Thoracic aorta (tissue), 2 donors: ENCODE measurements around the gene PRUNE2. TPM values are rescaled to one million over a fixed set of nuclear protein-coding genes. Genes with fewer than 3 reads are reported as not detected.

Experiments used
- ATAC-seq: fragments of 150-250 bp; one replicate; pipeline ENCODE4 v1.8.0; 2017; ENCODE audit warnings: low read depth; ENCODE audit not compliant: insufficient number of reproducible peaks, low FRiP score
- DNase-seq: peaks from one replicate; pipeline ENCODE4 v3.0.0-alpha.2; 2020; ENCODE audit warnings: low spot score
- H3K27ac ChIP-seq, 2 donors: fragments of 200-600 bp; sonication (generic); 1 replicate in 1 of 2; 2 replicates in 1 of 2; pipeline ENCODE4 v1.5.1; 2016; ENCODE audit warnings: mild to moderate bottlenecking in 2 of 2, moderate library complexity in 2 of 2
- H3K27me3 ChIP-seq: fragments of 200-600 bp; sonication (generic); replicated peaks from 2 replicates; pipeline ENCODE4 v1.6.0; 2016; ENCODE audit warnings: mild to moderate bottlenecking; ENCODE audit not compliant: insufficient read depth
- H3K36me3 ChIP-seq: fragments of 200-600 bp; sonication (generic); one replicate; pipeline ENCODE4 v1.5.1; 2016
- H3K4me1 ChIP-seq, 2 donors: fragments of 200-600 bp; sonication (generic); 1 replicate in 1 of 2; 2 replicates in 1 of 2; pipeline versions ENCODE4 v1.5.1 to v1.6.0; 2016; ENCODE audit warnings: low read depth in 2 of 2, mild to moderate bottlenecking in 1 of 2; ENCODE audit not compliant: control insufficient read depth in 1 of 2
- H3K4me3 ChIP-seq: fragments of 200-600 bp; sonication (generic); 2 replicates; pipeline ENCODE4 v1.5.1; 2016; ENCODE audit warnings: mild to moderate bottlenecking
- H3K9me3 ChIP-seq: fragments of 200-600 bp; sonication (generic); 2 replicates; pipeline ENCODE4 v1.5.1; 2016
- CTCF ChIP-seq: fragments of 200-600 bp; sonication (generic); IDR thresholded peaks from one replicate; pipeline ENCODE4 v1.5.1; 2019; ENCODE audit warnings: antibody characterized with exemption
- total RNA-seq, 2 donors: library from RNA; depleted of rRNA; stranded (reverse); fragments of >200 nt; gene quantifications; one replicate each; pipeline versions ENCODE4 v1.1.0 to v1.2.3, GENCODE V29; 2016

PRUNE2 gene
- total RNA-seq, 2 donors from 2014 or later: 360 to 420 TPM

- no peak for ATAC-seq
- H3K27ac ChIP-seq: no peak overlapping the region
- peaks cover 0 to 14% of the 10 kb centered on the region in 2 donors for H3K4me1 ChIP-seq
These were observed 271.4 kb downstream of the PRUNE2 start for GRCh38 chr9:76634356-76635054.

GRCh38 chr9:76630916-76631315, 275.0 kb downstream of the PRUNE2 start:
- no peak overlapping the region for H3K27ac ChIP-seq
- no peaks in the 10 kb centered on the region for H3K27me3 ChIP-seq
- DNase-seq (no peak), ATAC-seq (no peak)
- peaks cover 40% of the 10 kb centered on the region for H3K36me3 ChIP-seq
- no peaks in the 10 kb centered on the region for H3K9me3 ChIP-seq
- H3K4me3 ChIP-seq: no peak overlapping the region
- no peak for TF ChIP-seq CTCF
- peaks cover 0 to 10% of the 10 kb centered on the region in 2 donors for H3K4me1 ChIP-seq

More at GRCh38 chr9:76634356-76635054, 271.4 kb downstream of the PRUNE2 start:
- Histone ChIP-seq H3K4me3 (no peak overlapping the region), H3K9me3 (no peaks in the 10 kb centered on the region), H3K36me3 (peaks cover 34% of the 10 kb centered on the region), H3K27me3 (no peaks in the 10 kb centered on the region)
- no peak for TF ChIP-seq CTCF
- no peak for DNase-seq

- H3K4me3 ChIP-seq: no peak overlapping the region
- peaks cover 0 to 3% of the 10 kb centered on the region in 2 donors for H3K4me1 ChIP-seq
- H3K36me3 ChIP-seq: peaks cover 38% of the 10 kb centered on the region
- no peaks in the 10 kb centered on the region for H3K9me3 ChIP-seq
- no peak overlapping the region for H3K27ac ChIP-seq
- no peak for DNase-seq
- no peak for ATAC-seq
- H3K27me3 ChIP-seq: no peaks in the 10 kb centered on the region
- TF ChIP-seq CTCF: no peak
These were observed 276.5 kb downstream of the PRUNE2 start for GRCh38 chr9:76629205-76629990.

GRCh38 chr9:76628155-76628554, 277.8 kb downstream of the PRUNE2 start:
- Histone ChIP-seq H3K9me3 (no peaks in the 10 kb centered on the region), H3K27ac (no peak overlapping the region), H3K4me3 (no peak overlapping the region), H3K36me3 (peaks cover 41% of the 10 kb centered on the region), H3K27me3 (no peaks in the 10 kb centered on the region), H3K4me1 (no peaks in the 10 kb centered on the region)
- ATAC-seq (no peak), DNase-seq (no peak)
- no peak for TF ChIP-seq CTCF

- no peak for TF ChIP-seq CTCF
These were observed 278.9 kb downstream of the PRUNE2 start for GRCh38 chr9:76626980-76627379.

More at GRCh38 chr9:76626980-76627379, 278.9 kb downstream of the PRUNE2 start:
- Histone ChIP-seq H3K4me3 (no peak overlapping the region), H3K27me3 (no peaks in the 10 kb centered on the region), H3K36me3 (peaks cover 29% of the 10 kb centered on the region), H3K9me3 (no peaks in the 10 kb centered on the region), H3K27ac (no peak overlapping the region), H3K4me1 (peaks cover 0 to 3% of the 10 kb centered on the region in 2 donors)
- DNase-seq: no peak
- ATAC-seq: no peak
